CD1c-positive myeloid dendritic cell (primary cell): ENCODE results near the gene C4orf50.

Experiments used
- DNase-seq: peaks from one replicate; pipeline ENCODE4 v3.0.0-alpha.2; 2016; ENCODE audit errors: extremely low spot score

The C4orf50 gene

DNA sequence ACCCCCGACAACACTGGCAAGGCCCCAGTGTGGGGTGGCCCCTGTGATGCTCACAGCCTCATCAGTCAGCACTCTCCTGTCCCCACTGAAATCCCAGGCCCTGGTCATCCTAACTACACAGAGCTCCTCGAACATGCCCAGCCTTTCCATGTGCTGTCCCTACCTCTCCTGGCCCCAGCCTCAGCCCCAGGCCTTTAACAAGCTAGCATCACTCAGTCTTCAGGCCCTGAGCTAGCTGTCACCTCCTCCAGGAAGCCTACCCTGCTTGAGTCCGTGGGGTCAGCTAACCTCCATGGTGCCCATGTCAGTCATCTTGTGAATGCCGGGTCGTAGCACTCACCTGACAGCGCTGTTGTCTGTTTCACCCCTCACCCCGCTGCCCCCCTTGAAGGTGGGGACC, 25.6 kb upstream of the C4orf50 start:
- no peak for DNase-seq

DNA sequence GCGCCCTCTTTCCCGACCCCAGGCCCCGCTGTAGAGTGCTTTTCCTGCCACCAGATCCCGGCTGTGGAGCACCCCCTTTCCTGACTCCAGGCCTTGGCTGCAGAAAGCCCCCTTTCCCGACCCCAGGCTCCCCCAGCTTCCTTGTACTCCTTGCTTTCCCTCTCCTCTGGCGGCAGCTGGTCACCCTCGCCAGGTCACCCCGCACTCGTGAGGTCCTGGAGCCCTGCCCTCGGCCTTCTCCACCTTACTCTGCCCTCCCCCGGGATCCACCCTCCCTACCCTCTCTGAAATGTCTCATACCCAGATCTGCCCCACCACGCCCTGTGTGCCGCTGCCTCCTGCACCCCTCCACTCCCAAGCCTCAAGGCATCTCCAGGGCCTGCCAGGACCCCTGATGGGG, 25.0 kb upstream of the C4orf50 start:
- DNase-seq, result no peak

- no peak for DNase-seq
Measured at GRCh38 chr4:6042293-6043063, 24.2 kb upstream of the C4orf50 start.

GRCh38 chr4:6041800-6042199, 23.6 kb upstream of the C4orf50 start:
- DNase-seq, result no peak

- no peak for DNase-seq
Measured at GRCh38 chr4:6038711-6039110, 20.5 kb upstream of the C4orf50 start.

DNA sequence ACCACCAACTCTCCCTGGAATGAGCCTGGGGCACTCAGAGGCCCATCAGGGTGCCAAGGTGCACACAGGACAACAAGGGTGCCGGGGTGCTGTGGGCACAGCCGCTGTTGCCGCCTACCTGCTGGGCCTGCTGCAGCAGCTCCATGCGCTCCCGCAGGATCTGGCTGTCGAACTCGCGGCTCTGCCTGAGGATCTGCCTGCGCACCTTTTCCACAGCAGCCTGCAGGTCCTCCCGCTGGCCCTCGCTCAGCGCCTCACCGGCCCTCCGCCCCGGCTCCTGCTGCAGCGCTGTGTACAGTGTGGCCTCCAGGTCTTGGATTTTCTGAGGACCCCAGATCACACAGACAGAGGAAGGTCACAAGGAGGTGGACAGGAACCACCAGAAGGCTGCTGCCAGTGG, 17.6 kb upstream of the C4orf50 start:
- no peak for DNase-seq

GRCh38 chr4:6033381-6033780, 15.2 kb upstream of the C4orf50 start:
- no peak for DNase-seq

DNA sequence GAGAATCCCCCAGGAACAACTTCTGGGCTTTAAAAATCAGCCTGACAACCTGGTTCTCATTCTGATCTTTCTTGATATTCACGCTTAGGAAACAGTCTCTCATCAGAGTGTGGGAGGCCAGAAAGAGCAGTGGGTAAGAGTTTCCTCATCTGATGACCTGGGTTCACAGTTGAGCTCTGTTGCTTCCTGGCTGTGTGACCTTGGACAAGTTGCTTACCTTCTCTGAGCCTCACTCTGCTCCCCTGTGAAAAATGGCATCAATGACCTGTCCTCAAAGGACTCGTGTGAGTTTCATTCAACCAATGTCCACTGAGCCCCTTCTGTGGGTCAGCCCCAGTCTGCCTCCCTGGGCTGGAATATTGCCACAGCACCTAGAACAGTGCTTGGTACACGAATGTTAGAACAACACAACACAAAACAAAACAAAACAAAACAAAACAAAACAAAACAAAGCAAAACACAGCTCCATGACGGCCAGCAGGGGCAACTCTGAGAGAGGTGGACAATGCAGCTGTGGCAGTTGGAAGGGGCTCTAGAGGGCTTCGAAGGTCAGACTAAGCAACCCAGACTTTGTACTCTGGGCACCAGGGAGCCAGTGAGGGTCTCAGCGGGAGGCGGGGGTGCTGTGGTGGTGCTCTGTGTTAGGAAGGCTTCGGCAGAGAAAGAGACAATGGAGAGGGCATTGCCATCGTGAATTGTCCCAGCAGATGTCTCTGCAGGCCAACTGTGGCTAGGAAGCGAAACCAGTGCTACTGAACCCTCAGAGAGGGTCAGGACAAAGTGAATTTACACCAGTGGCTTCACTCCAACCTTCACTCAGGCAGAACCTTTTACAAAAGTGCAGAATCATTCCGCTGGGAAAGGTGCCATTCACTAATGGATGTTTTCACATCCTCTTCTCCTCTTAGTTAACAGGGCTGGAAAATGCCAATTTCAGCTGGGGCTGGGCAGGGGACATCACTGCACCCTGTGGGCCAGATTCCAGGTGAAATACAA, 14.3 kb upstream of the C4orf50 start:
- DNase-seq, result no peak

GRCh38 chr4:6031846-6032245, 13.6 kb upstream of the C4orf50 start:
- no peak for DNase-seq

GRCh38 chr4:6030679-6031078, 12.4 kb upstream of the C4orf50 start:
- DNase-seq, result no peak

- no peak for DNase-seq
Measured at GRCh38 chr4:6029254-6029653, 11.0 kb upstream of the C4orf50 start.

GRCh38 chr4:6028168-6028567, 9.9 kb upstream of the C4orf50 start:
- no peak for DNase-seq

DNA sequence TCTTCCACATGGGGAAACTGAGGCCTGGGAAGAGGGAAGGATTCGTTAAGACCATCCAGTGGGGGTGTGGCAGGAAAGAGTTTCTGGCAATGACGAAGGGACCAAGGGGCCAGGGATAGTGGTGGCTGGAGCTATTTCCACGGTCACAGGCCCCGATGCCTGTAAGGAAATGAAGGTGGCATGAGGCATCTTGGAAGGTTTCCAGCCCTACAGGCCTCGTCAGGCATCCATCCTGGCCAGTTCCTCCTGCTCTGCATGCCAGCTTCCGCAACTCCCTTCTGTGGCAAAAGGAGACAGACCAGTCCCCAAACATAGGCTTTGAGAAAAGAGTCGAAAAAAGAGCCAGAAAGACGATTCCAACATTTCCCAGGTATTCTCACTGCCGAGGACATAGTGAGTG, 9.2 kb upstream of the C4orf50 start:
- no peak for DNase-seq

DNA sequence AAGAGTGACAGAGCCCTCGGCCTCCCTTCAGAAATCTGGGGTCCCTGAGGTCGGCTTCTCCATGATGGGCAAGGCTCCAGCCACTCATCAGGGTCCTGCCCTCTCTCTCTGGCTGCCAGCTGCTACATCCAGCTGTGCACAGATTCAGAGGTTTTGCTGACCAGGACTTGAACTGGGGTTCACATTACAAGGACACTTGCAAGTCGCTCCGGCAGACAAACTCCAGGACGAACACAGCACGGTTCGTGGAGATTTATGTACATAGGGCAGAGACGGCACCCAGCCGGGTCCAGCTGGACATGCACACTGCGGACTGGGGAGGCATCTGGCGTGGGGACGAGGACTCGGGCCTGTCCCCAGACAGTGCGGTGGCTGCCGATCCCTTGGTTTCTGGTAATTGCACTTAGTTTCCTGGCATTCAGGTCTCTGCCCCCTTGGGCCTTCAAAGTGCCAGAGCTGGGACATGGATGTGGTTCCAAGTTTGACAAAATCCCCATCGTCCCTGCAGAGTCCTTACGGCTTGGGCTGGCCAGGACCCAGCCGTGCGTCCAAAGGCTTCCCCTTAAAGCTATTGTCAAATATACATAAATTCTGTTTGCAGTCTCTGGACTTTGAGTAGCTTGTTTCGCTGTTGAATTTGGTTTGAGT, 6.2 kb upstream of the C4orf50 start:
- no peak for DNase-seq

- no peak for DNase-seq
Measured at GRCh38 chr4:6023731-6024130, 5.5 kb upstream of the C4orf50 start.

GRCh38 chr4:6022607-6023288, 4.5 kb upstream of the C4orf50 start:
- DNase-seq, result no peak

DNA sequence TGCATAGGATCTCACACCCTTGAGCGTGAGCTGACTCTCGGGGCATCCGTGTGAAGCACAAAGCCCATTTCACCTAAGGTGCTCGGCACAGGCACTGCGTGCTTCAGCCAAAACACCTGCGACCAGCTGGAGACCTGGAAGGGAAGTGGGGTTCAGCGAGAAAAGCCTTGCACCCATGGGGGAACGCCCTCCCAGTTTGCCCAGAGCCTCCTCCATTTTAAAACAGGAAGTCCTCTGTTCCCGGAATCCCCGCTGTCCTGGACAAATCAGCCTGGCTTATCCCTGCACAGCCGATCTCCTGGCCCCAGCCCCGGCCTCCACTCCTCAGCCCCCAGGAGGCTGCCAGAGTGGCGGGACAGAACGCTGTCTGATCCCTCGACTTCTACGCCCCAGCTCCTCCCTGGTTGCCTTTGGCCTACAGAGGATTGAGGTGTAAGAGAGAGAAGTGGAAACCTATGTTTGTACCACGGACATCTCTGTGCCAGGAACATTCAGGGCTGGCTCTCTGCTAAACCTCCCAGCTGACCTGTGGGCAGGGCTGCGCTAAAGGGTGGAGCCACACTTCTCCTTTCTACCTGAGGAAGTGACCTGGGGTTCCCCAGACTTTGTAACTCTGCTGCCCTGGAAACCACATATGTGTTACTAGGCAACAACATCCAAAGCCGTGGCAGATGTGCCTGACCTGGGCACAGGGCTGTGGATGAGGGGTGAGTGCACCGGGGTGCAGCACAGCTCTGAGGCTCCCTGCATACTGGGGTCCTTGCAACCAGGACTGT, 3.8 kb upstream of the C4orf50 start:
- no peak for DNase-seq

DNA sequence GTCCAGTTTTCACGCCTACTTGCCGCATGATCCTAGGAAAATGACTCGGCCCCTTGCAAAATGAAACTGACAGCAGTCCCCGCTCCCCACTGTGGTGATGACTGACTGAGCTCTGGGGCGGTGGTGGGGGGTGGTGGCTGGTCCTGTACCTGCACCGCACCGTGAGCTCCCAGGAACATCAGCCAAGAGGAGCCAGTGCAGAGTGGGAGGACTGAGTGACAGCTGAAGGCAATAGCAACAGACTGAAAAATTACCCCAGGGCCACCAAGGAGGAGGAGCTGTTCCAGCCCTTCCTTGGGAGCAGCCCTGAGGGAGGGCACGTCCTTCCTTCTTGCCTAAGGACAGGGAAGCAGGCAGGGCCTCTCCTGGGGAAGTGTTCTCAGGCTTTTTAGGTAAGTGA, 2.4 kb upstream of the C4orf50 start:
- DNase-seq, result no peak

DNA sequence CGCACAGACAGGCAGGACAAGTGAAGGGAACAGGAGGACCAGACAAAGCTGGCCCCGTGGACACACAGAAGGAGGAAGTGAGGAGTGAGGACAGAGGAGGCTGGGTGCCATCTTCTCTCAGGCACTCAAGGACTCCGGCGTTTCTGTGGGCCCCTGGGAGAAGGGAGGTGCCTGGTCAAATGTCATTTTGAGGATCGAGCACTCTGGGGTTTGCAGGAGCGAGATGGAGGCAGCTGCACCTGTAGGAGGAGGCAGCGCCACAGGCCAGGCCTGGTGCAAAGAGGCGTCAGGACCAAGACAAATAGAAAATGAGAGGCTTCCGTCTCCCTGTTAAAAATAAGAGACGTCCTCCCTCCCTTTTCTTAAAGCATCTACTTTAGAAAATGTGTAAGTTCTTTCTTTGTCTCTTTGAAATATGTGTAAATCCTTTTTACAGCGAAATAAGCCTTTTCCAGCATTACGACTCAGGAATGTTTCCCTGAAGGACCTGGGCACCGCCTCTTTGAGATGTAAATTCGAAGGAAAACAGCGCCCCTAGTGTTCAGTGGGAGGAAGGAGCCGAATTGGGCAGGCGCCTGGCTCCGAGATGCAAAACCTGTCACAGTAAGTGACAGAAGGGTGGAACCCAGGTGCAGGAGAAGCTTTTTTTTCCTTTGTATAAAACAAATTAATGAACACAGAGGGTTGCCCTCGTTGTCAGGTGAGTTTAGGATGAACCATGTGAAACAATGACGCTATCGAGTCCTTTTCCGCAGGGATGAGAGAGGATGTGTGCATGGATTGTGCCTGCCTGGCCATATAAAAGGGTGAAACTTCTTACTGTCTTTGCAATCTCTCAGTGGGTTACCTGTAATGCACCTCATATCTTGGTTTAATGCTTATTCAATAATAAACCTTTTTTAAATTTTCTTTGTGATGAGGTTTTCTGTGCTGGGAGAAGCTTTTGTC, 1.4 kb upstream of the C4orf50 start:
- DNase-seq, result peak; percentile 44

GRCh38 chr4:6017800-6018199, 431 bp downstream of the C4orf50 start:
- no peak for DNase-seq
